Thyroid gland (tissue), 4 donors: ENCODE results near the gene NEK7. TPM values are rescaled to one million over a fixed set of nuclear protein-coding genes. Genes with fewer than 3 reads are reported as not detected.

Experiments
- DNase-seq, 2 donors: peaks; one replicate each; pipeline ENCODE4 v3.0.0-alpha.2; 2019
- H3K27ac ChIP-seq, 3 donors: fragments of 200-600 bp; sonication (generic); 1 replicate in 2 of 3; 2 replicates in 1 of 3; pipeline ENCODE4 v1.5.1; 2016 to 2019; ENCODE audit warnings: mild to moderate bottlenecking in 1 of 3, moderate library complexity in 1 of 3
- H3K27me3 ChIP-seq: fragments of 200-600 bp; sonication (generic); one replicate; pipeline ENCODE4 v1.5.1; 2019
- H3K36me3 ChIP-seq, 2 donors: fragments of 200-600 bp; sonication (generic); one replicate each; pipeline ENCODE4 v1.5.1; 2016 to 2019
- H3K4me1 ChIP-seq, 2 donors: fragments of 200-600 bp; sonication (generic); one replicate each; pipeline ENCODE4 v1.5.1; 2017 to 2019
- H3K4me3 ChIP-seq, 3 donors: fragments of 200-600 bp; sonication (generic); replicated peaks in 1 of 3; 1 replicate in 2 of 3; 2 replicates in 1 of 3; pipeline ENCODE4 v1.5.1; 2016; ENCODE audit warnings: mild to moderate bottlenecking in 1 of 3
- H3K9me3 ChIP-seq: fragments of 200-600 bp; sonication (generic); one replicate; pipeline ENCODE4 v1.5.1; 2017
- POLR2A ChIP-seq, 2 donors: fragments of 450-650 bp; IDR thresholded peaks; one replicate each; pipeline ENCODE4 v1.6.1; 2017; ENCODE audit warnings: antibody characterized with exemption in 2 of 2, mild to moderate bottlenecking in 2 of 2, moderate library complexity in 1 of 2
- WGBS, 2 donors: methylation state at CpG; one replicate each; pipeline ENCODE4 v1.1.5; 2017; 5-methylcytosine and 5-hydroxymethylcytosine counted together
- intact Hi-C: fragments of 100-400 bp; cut with DNase I; formaldehyde crosslinking; loops from one replicate; pipeline ENCODE4 v1.15.1; 2023
- total RNA-seq, 4 donors: library from RNA; depleted of rRNA; stranded (reverse); fragments of >200 nt; gene quantifications; one replicate each; pipeline ENCODE4 v1.2.3, GENCODE V29; 2016
- TF ChIP-seq, protein P1 (sequence below), 6 experiments: fragments of 200-600 bp in 3 of 6; fragments of 450-650 bp in 3 of 6; sonication (generic) in 3 of 6; IDR thresholded peaks; one replicate each; pipeline ENCODE4 v1.5.1; 2016 to 2019; ENCODE audit warnings: antibody characterized with exemption in 6 of 6, mild to moderate bottlenecking in 2 of 6, inconsistent platforms in 1 of 6, moderate library complexity in 1 of 6

The NEK7 gene
- total RNA-seq, 4 donors from 2014 or later: 65.6 to 102 (median 77.7) TPM

GRCh38 chr1:198183605-198184004 lies 26.8 kb downstream of the NEK7 start:
- Histone ChIP-seq H3K36me3 (no peaks in the 10 kb centered on the region), H3K9me3 (no peaks in the 10 kb centered on the region), H3K4me3 (no peak overlapping the region), H3K27me3 (no peaks in the 10 kb centered on the region), H3K4me1 (peaks cover 6 to 26% of the 10 kb centered on the region in 2 donors), H3K27ac (no peak overlapping the region)
- intact Hi-C loops: no loop called here
- DNase-seq: no peak
- WGBS, 2 donors: 91 to 92% methylated on average over 3 of the region's 3 CpGs
- no peak for TF ChIP-seq POLR2A (IDR thresholded peaks at IDR 0.05)
- TF ChIP-seq, protein P1, sequence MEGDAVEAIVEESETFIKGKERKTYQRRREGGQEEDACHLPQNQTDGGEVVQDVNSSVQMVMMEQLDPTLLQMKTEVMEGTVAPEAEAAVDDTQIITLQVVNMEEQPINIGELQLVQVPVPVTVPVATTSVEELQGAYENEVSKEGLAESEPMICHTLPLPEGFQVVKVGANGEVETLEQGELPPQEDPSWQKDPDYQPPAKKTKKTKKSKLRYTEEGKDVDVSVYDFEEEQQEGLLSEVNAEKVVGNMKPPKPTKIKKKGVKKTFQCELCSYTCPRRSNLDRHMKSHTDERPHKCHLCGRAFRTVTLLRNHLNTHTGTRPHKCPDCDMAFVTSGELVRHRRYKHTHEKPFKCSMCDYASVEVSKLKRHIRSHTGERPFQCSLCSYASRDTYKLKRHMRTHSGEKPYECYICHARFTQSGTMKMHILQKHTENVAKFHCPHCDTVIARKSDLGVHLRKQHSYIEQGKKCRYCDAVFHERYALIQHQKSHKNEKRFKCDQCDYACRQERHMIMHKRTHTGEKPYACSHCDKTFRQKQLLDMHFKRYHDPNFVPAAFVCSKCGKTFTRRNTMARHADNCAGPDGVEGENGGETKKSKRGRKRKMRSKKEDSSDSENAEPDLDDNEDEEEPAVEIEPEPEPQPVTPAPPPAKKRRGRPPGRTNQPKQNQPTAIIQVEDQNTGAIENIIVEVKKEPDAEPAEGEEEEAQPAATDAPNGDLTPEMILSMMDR (IDR thresholded peaks at IDR 0.05): no peak

GRCh38 chr1:198184516-198184915 lies 27.7 kb downstream of the NEK7 start:
- Histone ChIP-seq H3K27ac (no peak overlapping the region), H3K4me3 (no peak overlapping the region), H3K4me1 (peaks cover 1 to 18% of the 10 kb centered on the region in 2 donors), H3K27me3 (no peaks in the 10 kb centered on the region), H3K9me3 (no peaks in the 10 kb centered on the region), H3K36me3 (no peaks in the 10 kb centered on the region)
- intact Hi-C loops: no loop called here
- 94 to 96% methylated on average over 4 of the region's 4 CpGs for WGBS, 2 donors
- no peak for TF ChIP-seq POLR2A (IDR thresholded peaks at IDR 0.05)
- TF ChIP-seq, protein P1 (IDR thresholded peaks at IDR 0.05): no peak
- DNase-seq: no peak

- Histone ChIP-seq H3K9me3 (no peaks in the 10 kb centered on the region), H3K36me3 (no peaks in the 10 kb centered on the region), H3K27me3 (no peaks in the 10 kb centered on the region), H3K27ac (no peak overlapping the region), H3K4me1 (peaks cover 0 to 13% of the 10 kb centered on the region in 2 donors), H3K4me3 (no peak overlapping the region)
- no peak for DNase-seq
- 78 to 84% methylated on average over 3 of the region's 3 CpGs for WGBS, 2 donors
- intact Hi-C loops: no loop called here
- TF ChIP-seq, protein P1 (IDR thresholded peaks at IDR 0.05): no peak
- no peak for TF ChIP-seq POLR2A (IDR thresholded peaks at IDR 0.05)
These were observed 28.3 kb downstream of the NEK7 start for GRCh38 chr1:198185146-198185545.

DNA sequence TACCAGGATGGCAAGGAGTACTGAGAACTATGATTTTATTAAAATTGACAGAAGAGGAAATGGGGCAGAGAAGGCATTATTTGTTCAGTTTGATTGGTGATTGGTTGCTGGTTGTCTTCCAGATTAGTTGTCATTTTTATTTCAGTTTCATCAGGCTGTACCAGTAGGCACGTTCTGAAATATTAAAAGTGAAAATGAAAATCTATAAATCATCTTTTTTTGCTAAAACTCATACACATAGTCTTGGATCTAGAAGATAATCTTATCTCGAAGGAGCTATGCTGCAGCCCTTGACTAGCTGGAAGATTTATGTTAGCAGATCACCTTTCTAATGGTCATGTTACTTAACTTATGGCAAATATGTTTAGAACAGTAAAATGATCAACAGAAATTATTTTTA lies 29.0 kb downstream of the NEK7 start:
- intact Hi-C loops: no loop called here
- H3K4me1 ChIP-seq: peaks cover 0 to 13% of the 10 kb centered on the region in 2 donors
- no peak overlapping the region for H3K27ac ChIP-seq

GRCh38 chr1:198186916-198187580 lies 30.2 kb downstream of the NEK7 start:
- WGBS, 2 donors: 94 to 97% methylated on average over 2 of the region's 2 CpGs
- no peaks in the 10 kb centered on the region for H3K27me3 ChIP-seq
- no peak for TF ChIP-seq POLR2A (IDR thresholded peaks at IDR 0.05)
- TF ChIP-seq, protein P1 (IDR thresholded peaks at IDR 0.05): no peak
- no peak overlapping the region for H3K4me3 ChIP-seq
- no peaks in the 10 kb centered on the region for H3K9me3 ChIP-seq
- H3K27ac ChIP-seq: no peak overlapping the region
- peaks cover 0 to 13% of the 10 kb centered on the region in 2 donors for H3K4me1 ChIP-seq
- DNase-seq: no peak
- intact Hi-C loops: no loop called here
- H3K36me3 ChIP-seq: no peaks in the 10 kb centered on the region

More for the DNA sequence above, 29.0 kb downstream of the NEK7 start:
- Histone ChIP-seq H3K9me3 (no peaks in the 10 kb centered on the region), H3K4me3 (no peak overlapping the region), H3K27me3 (no peaks in the 10 kb centered on the region), H3K36me3 (no peaks in the 10 kb centered on the region)
- TF ChIP-seq POLR2A (IDR thresholded peaks at IDR 0.05): no peak
- TF ChIP-seq, protein P1 (IDR thresholded peaks at IDR 0.05): no peak
- WGBS, 2 donors: 66 to 83% methylated on average over 2 of the region's 2 CpGs
- no peak for DNase-seq
